Spleen (tissue), 11 donors: ENCODE measurements around the gene TMEM184A. TPM values are rescaled to one million over a fixed set of nuclear protein-coding genes. Genes with fewer than 3 reads are reported as not detected.

Source experiments
- DNase-seq: peaks from one replicate; pipeline ENCODE4 v3.0.0-alpha.2; 2020
- H3K27ac ChIP-seq, 8 donors: fragments of 200-600 bp; sonication (generic) in 7 of 8; 1 replicate in 4 of 8; 2 replicates in 4 of 8; pipeline versions ENCODE4 v1.5.0 to v1.8.0; 2016 to 2021; ENCODE audit warnings: inconsistent platforms in 4 of 8, mild to moderate bottlenecking in 4 of 8, moderate library complexity in 1 of 8
- H3K27me3 ChIP-seq, 7 donors: fragments of 200-600 bp; sonication (generic) in 6 of 7; replicated peaks in 1 of 7; 1 replicate in 4 of 7; 2 replicates in 3 of 7; pipeline versions ENCODE4 v1.5.0 to v1.8.0; 2016 to 2021; ENCODE audit warnings: inconsistent platforms in 3 of 7, mild to moderate bottlenecking in 1 of 7
- H3K36me3 ChIP-seq, 6 donors: fragments of 200-600 bp; sonication (generic) in 5 of 6; 1 replicate in 4 of 6; 2 replicates in 2 of 6; pipeline versions ENCODE4 v1.5.0 to v1.8.0; 2016 to 2021; ENCODE audit warnings: inconsistent platforms in 2 of 6
- H3K4me1 ChIP-seq, 6 donors: fragments of 200-600 bp; sonication (generic) in 5 of 6; 1 replicate in 3 of 6; 2 replicates in 3 of 6; pipeline versions ENCODE4 v1.5.0 to v1.8.0; 2016 to 2021; ENCODE audit warnings: inconsistent platforms in 3 of 6
- H3K4me3 ChIP-seq, 8 donors: fragments of 200-600 bp; sonication (generic) in 7 of 8; 1 replicate in 4 of 8; 2 replicates in 4 of 8; pipeline versions ENCODE4 v1.5.0 to v1.8.0; 2016 to 2021; ENCODE audit warnings: inconsistent platforms in 4 of 8, mild to moderate bottlenecking in 4 of 8, moderate library complexity in 2 of 8
- H3K9me3 ChIP-seq, 8 donors: fragments of 200-600 bp; sonication (generic) in 7 of 8; 1 replicate in 4 of 8; 2 replicates in 4 of 8; pipeline versions ENCODE4 v1.5.0 to v1.8.0; 2016 to 2021; ENCODE audit warnings: inconsistent platforms in 4 of 8
- POLR2A ChIP-seq, 3 donors: fragments of 450-650 bp; IDR thresholded peaks; one replicate each; pipeline ENCODE4 v1.5.1; 2017; ENCODE audit warnings: antibody characterized with exemption in 3 of 3, mild to moderate bottlenecking in 1 of 3
- POLR2AphosphoS5 ChIP-seq, 3 donors: sonication (generic); formaldehyde crosslinking; IDR thresholded peaks; one replicate each; pipeline ENCODE4 v1.5.1; 2017; ENCODE audit warnings: antibody characterized with exemption in 3 of 3
- WGBS, 5 donors: extraction: QIAGEN DNeasy Blood & Tissue Kit in 3 of 5; methylation state at CpG; one replicate each; pipeline versions ENCODE4 v1.1.5 to v1.1.7; 2013 to 2018; 5-methylcytosine and 5-hydroxymethylcytosine counted together
- intact Hi-C: fragments of 100-400 bp; cut with DNase I; formaldehyde crosslinking; loops from one replicate; pipeline ENCODE4 v1.15.0; 2023; ENCODE audit warnings: low total_unique reads
- polyA plus RNA-seq, 3 donors: library from polyadenylated mRNA; stranded (reverse); fragments of 200-250 nt; gene quantifications; one replicate each; pipeline ENCODE4 v1.2.1, GENCODE V29; 2013
- total RNA-seq, 7 donors: library from RNA; depleted of rRNA in 3 of 7; stranded (reverse); fragments of >200 nt in 3 of 7; fragmentation: NEBNext Ultra II Directional in 4 of 7; extraction: Animal tissue kit (Norgen Biotek cat#: 25700) in 4 of 7; gene quantifications; one replicate each; pipeline versions ENCODE4 v1.1.0 to v1.2.1, GENCODE V29; 2016 to 2021
- TF ChIP-seq, protein P1 (sequence below), 11 experiments: fragments of 200-600 bp in 7 of 11; fragments of 450-650 bp in 4 of 11; sonication (generic) in 4 of 11; IDR thresholded peaks in 8 of 11; conservative IDR thresholded peaks in 3 of 11; 1 replicate in 7 of 11; 2 replicates in 4 of 11; pipeline versions ENCODE4 v1.4.0 to v1.8.0; 2016 to 2021; ENCODE audit warnings: antibody characterized with exemption in 11 of 11, inconsistent platforms in 4 of 11, mild to moderate bottlenecking in 1 of 11
- donor health status: healthy with polysubstance abuse.
- donor health status: DM: no; HTN: no; CAD: no; lungs with moderate emphysema.
- donor health status: DM: no; HTN: no; CAD: no.
- donor health status: Bipolar disorder and iron deficiency.
- donor health status: healthy.
- donor health status: DM: no; HTN: no; CAD: no.
- donor health status: DM: yes; HTN: yes; CAD: no.

Gene TMEM184A
- total and polyA plus RNA-seq, 10 donors: 0.09 to 0.39 (median 0.21) TPM; not detected in 4

DNA sequence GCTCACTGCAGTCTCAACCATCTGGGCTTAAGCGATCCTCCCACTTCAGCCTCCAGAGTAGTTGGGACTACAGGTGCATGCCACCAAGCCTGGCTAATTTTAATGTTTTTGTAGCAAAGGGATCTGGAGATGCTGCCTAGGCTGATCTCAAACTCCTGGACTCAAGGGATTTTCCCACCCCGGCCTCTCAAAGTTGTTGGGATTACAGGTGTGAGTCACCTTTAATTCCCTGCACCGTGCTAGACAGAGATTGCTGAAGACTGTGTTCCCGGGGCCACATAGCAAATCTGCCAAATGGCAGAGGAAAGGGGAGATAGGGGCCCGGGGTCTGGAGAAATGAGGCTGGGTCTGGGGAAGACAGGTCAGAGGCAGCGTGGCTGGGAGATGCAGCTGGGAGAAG is 34.5 kb upstream of the TMEM184A start:
- no peak for TF ChIP-seq POLR2A (IDR thresholded peaks at IDR 0.05)
- TF ChIP-seq, protein P1, sequence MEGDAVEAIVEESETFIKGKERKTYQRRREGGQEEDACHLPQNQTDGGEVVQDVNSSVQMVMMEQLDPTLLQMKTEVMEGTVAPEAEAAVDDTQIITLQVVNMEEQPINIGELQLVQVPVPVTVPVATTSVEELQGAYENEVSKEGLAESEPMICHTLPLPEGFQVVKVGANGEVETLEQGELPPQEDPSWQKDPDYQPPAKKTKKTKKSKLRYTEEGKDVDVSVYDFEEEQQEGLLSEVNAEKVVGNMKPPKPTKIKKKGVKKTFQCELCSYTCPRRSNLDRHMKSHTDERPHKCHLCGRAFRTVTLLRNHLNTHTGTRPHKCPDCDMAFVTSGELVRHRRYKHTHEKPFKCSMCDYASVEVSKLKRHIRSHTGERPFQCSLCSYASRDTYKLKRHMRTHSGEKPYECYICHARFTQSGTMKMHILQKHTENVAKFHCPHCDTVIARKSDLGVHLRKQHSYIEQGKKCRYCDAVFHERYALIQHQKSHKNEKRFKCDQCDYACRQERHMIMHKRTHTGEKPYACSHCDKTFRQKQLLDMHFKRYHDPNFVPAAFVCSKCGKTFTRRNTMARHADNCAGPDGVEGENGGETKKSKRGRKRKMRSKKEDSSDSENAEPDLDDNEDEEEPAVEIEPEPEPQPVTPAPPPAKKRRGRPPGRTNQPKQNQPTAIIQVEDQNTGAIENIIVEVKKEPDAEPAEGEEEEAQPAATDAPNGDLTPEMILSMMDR (IDR thresholded peaks at IDR 0.05 in 8 of 11, conservative IDR thresholded peaks at IDR 0.05 in 3 of 11): no peak
- TF ChIP-seq POLR2AphosphoS5 (IDR thresholded peaks at IDR 0.05): no peak
- no peak overlapping the region for H3K27ac ChIP-seq
- no peak for DNase-seq
- WGBS, 5 donors: 73 to 88% (median 80%) methylated on average over 6 of the region's 6 CpGs
- intact Hi-C loops: no loop called here
- no peaks in the 10 kb centered on the region for H3K36me3 ChIP-seq
- no peak overlapping the region for H3K4me3 ChIP-seq
- peaks cover 0 to 10% (median 4%) of the 10 kb centered on the region in 8 donors for H3K9me3 ChIP-seq
- peaks cover 0 to 25% (median 16%) of the 10 kb centered on the region in 6 donors for H3K4me1 ChIP-seq
- H3K27me3 ChIP-seq: peaks cover 0 to 76% (median 42%) of the 10 kb centered on the region in 7 donors

DNA sequence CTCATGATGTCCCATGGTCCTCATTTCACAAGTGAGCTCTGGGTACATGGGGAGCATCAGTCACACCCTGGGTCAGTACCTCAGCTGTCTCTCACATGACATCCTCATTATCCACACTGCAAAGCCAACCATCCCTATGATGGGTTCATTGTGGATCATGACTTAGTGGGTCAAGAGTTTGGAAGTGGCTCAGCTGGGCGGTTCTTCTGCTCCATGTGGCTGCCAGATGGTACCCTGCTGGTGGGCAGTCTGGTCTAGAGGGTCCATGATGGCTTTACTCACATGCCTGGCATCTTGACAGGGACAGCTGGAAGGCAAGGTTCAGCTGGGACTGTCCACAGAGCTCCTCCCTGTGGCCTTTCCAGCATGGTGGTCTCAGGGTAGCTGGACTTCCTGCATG is 33.0 kb upstream of the TMEM184A start:
- H3K4me1 ChIP-seq: peaks cover 0 to 25% (median 16%) of the 10 kb centered on the region in 6 donors
- H3K4me3 ChIP-seq: no peak overlapping the region
- H3K27me3 ChIP-seq: peaks cover 0 to 71% (median 42%) of the 10 kb centered on the region in 7 donors
- WGBS, 5 donors: 92 to 100% (median 95%) methylated on average over 1 of the region's 1 CpG
- intact Hi-C loops: no loop called here
- TF ChIP-seq, protein P1 (IDR thresholded peaks at IDR 0.05 in 8 of 11, conservative IDR thresholded peaks at IDR 0.05 in 3 of 11): no peak
- no peak for TF ChIP-seq POLR2AphosphoS5 (IDR thresholded peaks at IDR 0.05)
- no peak for TF ChIP-seq POLR2A (IDR thresholded peaks at IDR 0.05)
- H3K36me3 ChIP-seq: no peaks in the 10 kb centered on the region
- H3K9me3 ChIP-seq: peaks cover 0 to 10% (median 4%) of the 10 kb centered on the region in 8 donors
- H3K27ac ChIP-seq: no peak overlapping the region
- DNase-seq: no peak

DNA sequence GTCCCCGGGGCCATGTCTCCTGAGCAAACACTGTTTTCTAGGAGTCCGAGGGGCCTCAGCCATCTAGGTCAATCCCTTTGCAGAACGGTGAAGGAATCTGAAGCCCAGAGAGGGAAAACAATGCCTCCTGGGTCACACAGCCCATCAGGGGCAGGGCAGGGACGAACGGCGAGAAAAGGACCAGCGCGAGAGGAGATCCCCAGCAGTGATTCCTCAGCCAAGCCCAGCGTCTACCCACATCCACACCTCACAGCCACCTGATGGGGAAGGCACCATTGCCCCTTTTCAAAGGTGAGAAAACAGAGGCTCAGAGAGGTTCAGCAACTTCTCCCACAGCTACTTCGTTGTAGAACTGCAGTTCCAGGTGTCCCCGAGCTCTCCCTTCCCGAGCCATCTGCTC is 31.7 kb upstream of the TMEM184A start:
- TF ChIP-seq, protein P1 (IDR thresholded peaks at IDR 0.05 in 8 of 11, conservative IDR thresholded peaks at IDR 0.05 in 3 of 11): no peak
- no peak for TF ChIP-seq POLR2AphosphoS5 (IDR thresholded peaks at IDR 0.05)

DNA sequence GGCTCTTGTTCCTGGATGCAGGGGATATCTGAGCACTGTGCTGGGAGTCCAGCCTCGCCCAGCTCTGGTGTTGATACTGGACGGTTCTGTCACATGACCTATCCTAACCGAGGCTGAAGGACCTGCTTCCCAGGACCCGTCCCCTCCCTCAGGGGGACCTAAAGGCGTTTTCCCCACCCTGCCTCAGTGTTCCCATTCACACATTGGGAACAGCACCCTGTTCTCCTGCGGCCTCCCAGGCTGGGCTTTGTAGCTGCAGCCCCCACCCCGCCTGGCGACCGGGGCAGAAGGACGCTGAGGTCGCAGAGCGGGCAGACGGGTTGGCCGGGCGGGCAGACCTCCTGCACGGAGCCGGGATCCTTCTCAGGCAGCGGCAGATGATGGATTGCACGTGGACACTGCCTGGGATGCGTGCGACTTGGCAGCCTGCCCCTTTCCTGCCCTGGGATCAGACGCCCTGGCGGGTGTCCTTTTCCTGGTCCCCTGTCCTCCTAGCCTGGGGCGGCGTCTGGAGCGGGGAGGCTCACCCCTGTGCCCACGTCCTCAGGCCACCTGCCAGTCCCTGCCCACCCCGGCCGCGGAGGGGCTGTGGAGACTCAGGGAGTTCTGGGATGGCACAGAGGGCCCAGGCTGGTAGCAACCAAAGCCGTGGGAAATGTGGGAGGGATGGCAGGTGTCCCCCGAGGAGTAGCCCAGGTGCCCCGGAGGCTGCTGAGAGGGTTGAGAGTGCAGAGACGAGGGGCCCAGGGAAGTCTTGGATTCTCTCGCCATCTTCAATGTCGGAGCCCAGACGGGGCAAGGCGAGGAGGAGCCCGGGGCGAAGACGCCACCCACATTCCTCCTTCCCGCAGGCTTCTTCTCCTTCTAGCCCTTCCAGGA is 31.1 kb upstream of the TMEM184A start:
- 64 to 88% (median 76%) methylated on average over 29 to 42 of the region's 42 CpGs for WGBS, 5 donors
- H3K36me3 ChIP-seq: no peaks in the 10 kb centered on the region
- intact Hi-C loops: no loop called here
- peaks cover 0 to 13% (median 7%) of the 10 kb centered on the region in 6 donors for H3K4me1 ChIP-seq
- DNase-seq: no peak
- peaks cover 0 to 53% (median 24%) of the 10 kb centered on the region in 7 donors for H3K27me3 ChIP-seq
- TF ChIP-seq POLR2AphosphoS5 (IDR thresholded peaks at IDR 0.05): peak in 1 of 3 donors; percentile 35
- TF ChIP-seq, protein P1 (IDR thresholded peaks at IDR 0.05 in 8 of 11, conservative IDR thresholded peaks at IDR 0.05 in 3 of 11): no peak
- H3K9me3 ChIP-seq: peaks cover 0 to 10% (median 4%) of the 10 kb centered on the region in 8 donors
- H3K4me3 ChIP-seq: no peak overlapping the region
- H3K27ac ChIP-seq: no peak overlapping the region

More for the DNA sequence above, 31.7 kb upstream of the TMEM184A start:
- intact Hi-C loops: no loop called here
- no peak overlapping the region for H3K27ac ChIP-seq
- WGBS, 5 donors: 88 to 91% (median 89%) methylated on average over 12 of the region's 12 CpGs
- H3K9me3 ChIP-seq: peaks cover 0 to 10% (median 4%) of the 10 kb centered on the region in 8 donors
- peaks cover 0 to 60% (median 31%) of the 10 kb centered on the region in 7 donors for H3K27me3 ChIP-seq
- H3K36me3 ChIP-seq: no peaks in the 10 kb centered on the region
- DNase-seq: no peak
- no peak overlapping the region for H3K4me3 ChIP-seq
- H3K4me1 ChIP-seq: peaks cover 0 to 19% (median 14%) of the 10 kb centered on the region in 6 donors
